HG03439 (cell line): ENCODE results near the gene KCNAB2.
"Not testable (repeated sequence)": the region's sequence is repeated elsewhere in the genome, so short reads cannot be mapped to it uniquely, and the experiment has no call there.

Experiments
- ATAC-seq: cut with Tn5 transposase; IDR thresholded peaks from one replicate; pipeline ENCODE4 v1.9.1; 2021; ENCODE audit warnings: mild to moderate bottlenecking, moderate library complexity; ENCODE audit not compliant: unreplicated experiment

Gene KCNAB2

GRCh38 chr1:6009120-6010040 is 36.3 kb upstream of the KCNAB2 start:
- no peak for ATAC-seq

DNA sequence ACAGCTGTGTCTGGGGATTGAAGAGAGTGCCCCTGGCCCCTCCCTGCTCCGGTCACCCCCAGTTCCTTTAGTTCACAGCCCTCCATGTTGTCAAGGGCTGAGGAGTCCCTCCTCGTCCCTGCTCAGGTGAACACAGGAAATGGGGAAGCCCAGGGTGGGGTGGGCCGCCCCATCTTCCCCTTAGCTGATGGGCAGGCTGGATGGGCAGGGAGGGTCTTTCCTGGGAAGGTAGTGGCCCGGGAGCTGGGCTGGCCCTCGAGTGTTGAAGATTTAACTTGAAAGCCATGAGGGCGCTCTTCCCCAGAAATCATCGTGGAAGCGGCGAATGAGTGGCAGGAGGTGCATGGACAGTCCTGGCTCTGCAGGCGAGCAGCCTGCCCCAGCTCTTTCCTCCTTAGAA is 35.1 kb upstream of the KCNAB2 start:
- ATAC-seq: no peak

GRCh38 chr1:6011161-6011945 is 34.3 kb upstream of the KCNAB2 start:
- no peak for ATAC-seq

GRCh38 chr1:6011946-6012258 is 33.8 kb upstream of the KCNAB2 start:
- no peak for ATAC-seq

- no peak for ATAC-seq
Observed at GRCh38 chr1:6012529-6013318, 33.0 kb upstream of the KCNAB2 start.

DNA sequence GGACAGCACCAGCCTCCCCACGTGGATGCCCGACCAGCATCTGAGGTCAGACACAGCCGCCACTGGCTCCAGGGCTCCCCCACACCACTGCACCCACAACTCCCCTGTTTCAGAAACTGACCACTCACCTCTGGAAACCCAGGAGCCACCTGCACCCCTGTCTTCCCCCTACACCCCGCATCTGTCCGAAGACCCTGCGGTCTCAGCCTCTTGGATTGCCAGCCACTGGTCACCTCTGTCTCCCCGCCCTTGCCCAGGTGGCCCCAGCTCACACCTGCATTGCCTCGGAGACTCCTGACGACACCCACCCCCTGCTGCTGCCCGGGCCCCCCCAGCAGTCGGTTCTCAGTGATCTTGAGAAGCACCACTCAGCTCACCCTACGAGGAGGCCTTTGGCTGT is 32.2 kb upstream of the KCNAB2 start:
- no peak for ATAC-seq

- ATAC-seq: no peak
Observed at GRCh38 chr1:6014130-6014999, 31.3 kb upstream of the KCNAB2 start.

DNA sequence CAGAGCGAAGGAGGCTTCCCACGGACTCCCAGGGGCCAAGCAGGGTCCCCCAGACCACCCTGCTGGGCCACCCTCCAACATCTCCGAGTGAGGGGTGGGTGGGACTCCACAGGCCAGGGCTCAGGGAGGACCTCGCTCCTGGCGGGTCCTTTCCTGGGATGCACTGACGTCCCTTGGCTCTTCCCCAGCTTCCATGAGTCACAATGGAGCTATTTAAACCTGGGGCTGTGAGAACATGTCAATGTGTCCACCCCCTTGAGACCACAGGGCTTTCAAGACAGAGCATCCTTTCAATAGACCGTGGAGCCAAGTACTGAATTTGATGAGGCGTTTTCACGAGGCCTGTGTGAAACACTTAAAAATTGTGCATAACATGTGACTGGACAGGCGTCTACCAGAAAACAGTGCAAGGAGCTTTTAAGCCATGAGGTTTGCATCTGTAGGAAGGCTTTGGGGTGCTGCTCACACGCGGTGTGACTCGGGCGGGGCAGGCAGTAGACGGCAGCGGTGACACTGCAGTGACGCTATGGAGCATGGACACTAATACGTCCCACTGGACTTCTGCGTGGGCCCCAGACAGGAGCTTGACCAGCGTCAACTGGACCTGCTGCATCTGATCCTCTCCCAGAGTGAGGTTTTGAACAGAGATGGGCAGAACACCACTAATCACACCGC is 29.4 kb upstream of the KCNAB2 start:
- ATAC-seq: no peak

DNA sequence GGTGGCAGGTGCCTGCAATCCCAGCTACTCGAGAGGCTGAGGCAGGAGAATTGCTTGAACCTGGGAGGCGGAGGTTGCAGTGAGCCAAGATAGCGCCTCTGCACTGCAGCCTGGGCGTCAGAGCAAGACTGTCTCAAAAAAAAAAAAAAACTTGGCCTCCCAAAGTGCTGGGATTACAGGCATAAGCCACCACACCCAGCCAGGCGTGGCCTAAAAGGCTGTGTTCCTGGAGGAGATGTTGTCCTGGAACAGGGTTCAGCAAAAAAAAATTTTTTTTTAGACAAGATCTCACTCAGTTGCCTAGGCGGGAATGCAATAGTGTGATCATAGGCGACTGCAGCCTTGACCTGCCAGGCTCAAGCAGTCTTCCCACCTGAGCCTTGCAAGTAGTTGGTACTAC is 28.0 kb upstream of the KCNAB2 start:
- ATAC-seq: not testable (repeated sequence)

GRCh38 chr1:6019166-6019845 is 26.4 kb upstream of the KCNAB2 start:
- no peak for ATAC-seq

GRCh38 chr1:6022193-6022592 is 23.5 kb upstream of the KCNAB2 start:
- no peak for ATAC-seq

DNA sequence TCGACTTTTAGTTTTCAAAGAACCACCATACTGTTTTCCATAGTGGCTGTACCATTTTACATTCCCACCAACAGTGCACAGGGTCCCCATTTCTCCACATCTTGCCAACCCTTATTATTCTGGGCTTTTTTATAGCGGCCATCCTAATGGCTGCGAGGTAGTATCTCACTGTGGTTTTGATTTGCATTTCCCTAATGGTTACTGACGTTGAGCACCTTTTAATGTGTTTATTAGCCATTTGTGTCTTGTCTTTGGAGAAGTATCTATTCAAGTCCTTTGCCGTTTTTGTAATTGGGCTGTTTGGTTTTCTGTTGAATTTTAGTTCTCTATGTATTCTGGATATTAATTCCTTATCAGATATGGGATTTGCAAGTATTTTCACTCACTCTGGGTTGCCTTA is 22.3 kb upstream of the KCNAB2 start:
- no peak for ATAC-seq

DNA sequence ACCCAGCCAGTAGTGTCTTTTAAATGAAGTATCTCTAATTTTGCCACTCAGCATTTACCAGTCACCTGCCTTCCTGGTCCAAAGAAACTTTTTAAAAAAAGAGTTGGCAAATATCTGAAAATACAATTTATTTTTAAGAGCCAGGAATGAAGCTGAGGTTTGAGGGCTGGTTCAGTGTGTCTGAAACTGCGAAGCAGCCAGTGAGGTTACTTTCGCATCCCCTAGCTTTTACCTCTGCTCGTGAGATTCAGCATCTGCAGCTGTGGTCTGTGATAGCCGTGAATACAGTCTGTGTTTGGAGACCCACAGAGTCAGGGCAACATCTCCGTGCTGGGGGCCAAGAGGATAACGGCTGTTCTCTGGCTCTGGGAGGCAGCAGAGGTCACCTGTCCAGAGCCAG is 21.3 kb upstream of the KCNAB2 start:
- no peak for ATAC-seq

- no peak for ATAC-seq
Observed at GRCh38 chr1:6025269-6026094, 20.2 kb upstream of the KCNAB2 start.

DNA sequence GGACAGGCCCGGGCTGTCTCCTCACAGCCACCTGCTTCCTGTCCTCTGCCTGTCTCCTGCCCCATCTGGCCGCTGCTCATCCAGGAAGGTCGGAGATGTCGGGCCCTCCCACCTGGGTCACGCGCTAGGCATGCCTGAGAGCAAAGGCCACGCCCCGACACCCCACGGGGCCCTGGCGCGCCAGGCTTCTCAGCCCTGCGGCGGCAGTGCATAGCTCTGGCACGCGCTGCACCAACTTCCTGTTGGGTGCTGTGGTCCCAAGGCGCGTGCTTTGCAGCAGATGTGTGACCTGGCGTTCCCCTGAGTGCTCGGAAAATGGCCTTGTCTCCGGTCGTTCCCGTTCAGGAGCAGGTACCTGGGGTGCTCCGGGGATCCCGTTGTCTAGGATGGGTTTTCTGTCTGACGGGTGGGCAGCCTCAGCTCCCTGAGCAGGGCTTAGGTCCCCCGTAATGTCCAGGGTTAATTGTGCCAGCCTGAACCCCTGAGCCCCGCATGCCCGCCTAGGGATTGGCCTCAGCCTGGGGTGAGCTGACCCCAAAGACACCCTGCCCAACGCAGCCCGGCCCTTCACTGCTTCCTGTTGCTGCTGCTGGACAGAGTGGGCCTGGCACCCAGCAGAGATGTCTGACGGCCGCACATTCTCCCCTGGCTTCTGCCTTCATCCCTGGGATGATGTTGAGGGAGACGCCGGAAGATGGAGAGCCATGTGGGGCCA is 19.4 kb upstream of the KCNAB2 start:
- ATAC-seq: peak; percentile 85

GRCh38 chr1:6027591-6027990 is 18.1 kb upstream of the KCNAB2 start:
- no peak for ATAC-seq

GRCh38 chr1:6028042-6028850 is 17.4 kb upstream of the KCNAB2 start:
- no peak for ATAC-seq
